Ureter (tissue), 1 donor: ENCODE measurements around the gene KRT3. TPM values are rescaled to one million over a fixed set of nuclear protein-coding genes. Genes with fewer than 3 reads are reported as not detected.

Source experiments
- DNase-seq: peaks from one replicate; pipeline ENCODE4 v3.0.0-alpha.2; 2020; ENCODE audit warnings: low spot score
- total RNA-seq: library from RNA; stranded (reverse); gene quantifications from one replicate; pipeline ENCODE4 v1.2.4, GENCODE V29; 2023
- donor health status: DM: yes; HTN: yes; CAD: no.

Gene KRT3
- total RNA-seq, 1 donor from 2014 or later: not detected

GRCh38 chr12:52813885-52814709 lies 18.2 kb upstream of the KRT3 start, which contains the start of gene KRT4:
Gene KRT4, minus strand, starts transcription at chr12:52814116. Its CDS starts 58 bp downstream, at chr12:52814058.
- no peak for DNase-seq

GRCh38 chr12:52813203-52813819 lies 17.4 kb upstream of the KRT3 start:
- no peak for DNase-seq

GRCh38 chr12:52812749-52813148 lies 16.8 kb upstream of the KRT3 start:
- DNase-seq: no peak

- DNase-seq: no peak
Observed at GRCh38 chr12:52812073-52812400, 16.1 kb upstream of the KRT3 start.

DNA sequence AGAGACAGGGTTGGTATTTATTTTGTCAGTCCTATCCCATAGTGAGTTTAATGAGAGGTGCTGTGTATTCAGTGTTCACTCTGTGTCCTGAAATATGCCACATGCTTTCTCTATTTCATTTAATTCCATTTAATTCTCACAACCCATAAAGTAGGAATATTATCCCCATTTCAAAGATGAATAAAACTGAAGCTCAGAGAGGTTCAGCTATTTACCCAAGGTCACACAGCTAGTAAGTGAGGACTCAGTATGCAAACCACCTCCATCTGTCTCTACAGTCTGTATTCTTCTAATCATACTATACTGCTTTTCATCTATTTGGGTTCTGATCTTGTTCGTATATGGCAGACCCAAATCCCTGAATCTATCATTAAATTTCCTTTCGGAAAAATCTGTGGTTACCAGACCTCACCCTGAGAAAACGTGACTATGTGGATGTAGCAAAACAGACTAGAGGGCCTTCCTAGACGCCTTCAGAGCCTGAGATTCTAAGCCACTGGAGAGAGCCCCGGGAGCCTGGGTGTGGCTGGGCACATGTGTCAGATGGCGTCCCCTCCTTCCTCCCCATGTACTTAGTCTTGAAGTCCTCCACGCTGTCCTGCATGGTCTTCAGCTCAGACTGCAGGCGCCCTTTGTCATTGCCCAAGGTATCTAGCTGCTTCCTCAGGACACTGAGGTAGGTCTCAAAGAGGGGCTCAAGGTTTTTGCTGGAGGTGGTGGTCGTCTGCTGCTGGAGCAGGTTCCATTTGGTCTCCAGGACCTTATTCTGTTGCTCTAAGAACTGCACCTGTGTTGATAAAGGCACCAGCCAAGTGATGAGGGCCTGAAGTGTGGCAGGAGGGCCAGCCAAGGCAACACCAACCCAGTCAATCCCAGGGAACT lies 15.5 kb upstream of the KRT3 start:
- no peak for DNase-seq

DNA sequence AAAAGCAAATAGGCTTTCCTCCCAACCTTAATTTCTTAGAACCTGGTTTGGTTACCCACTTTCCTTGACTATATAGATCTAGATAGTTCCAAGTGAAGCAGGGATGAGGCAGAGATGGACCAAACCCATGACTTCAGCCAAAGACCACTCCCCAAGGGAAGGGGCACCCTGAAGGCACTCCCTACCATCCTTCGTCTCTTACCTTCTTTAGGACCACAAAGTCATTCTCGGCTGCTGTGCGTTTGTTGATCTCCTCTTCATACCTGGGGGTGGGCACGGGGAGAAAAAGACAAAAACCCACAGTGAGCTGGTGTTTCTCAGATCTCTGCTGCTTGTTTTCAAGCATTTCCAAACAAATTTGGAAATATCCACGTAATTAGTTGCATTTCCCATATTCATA lies 14.6 kb upstream of the KRT3 start:
- no peak for DNase-seq

- DNase-seq: no peak
Observed at GRCh38 chr12:52809166-52809565, 13.2 kb upstream of the KRT3 start.

DNA sequence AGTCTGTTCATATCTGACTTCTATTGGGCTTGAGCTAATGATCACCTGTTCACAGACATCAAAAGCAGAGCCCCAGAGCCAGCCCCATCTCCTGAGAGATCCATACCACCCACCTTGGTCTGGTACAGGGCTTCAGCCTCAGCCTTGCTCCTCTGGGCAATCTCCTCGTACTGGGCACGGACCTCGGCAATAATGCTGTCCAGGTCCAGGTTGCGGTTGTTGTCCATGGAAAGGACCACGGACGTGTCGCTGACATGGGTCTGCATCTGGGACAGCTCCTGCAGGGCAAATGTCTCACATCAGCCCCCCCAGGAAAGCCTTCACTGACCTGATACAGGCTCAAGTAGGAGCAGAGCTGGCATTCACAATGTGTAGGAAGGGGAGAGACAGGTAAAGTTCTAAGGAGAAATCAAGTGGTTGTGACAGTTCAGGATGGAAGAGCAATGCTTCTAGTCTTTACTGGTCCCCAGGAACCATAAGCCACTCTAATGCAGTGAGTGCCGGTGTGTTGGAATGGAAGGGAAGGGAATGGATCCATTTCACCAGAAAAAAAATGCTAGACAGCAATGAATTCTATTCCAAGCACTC lies 12.8 kb upstream of the KRT3 start:
- DNase-seq: no peak

- no peak for DNase-seq
Observed at GRCh38 chr12:52807544-52808470, 11.9 kb upstream of the KRT3 start.

DNA sequence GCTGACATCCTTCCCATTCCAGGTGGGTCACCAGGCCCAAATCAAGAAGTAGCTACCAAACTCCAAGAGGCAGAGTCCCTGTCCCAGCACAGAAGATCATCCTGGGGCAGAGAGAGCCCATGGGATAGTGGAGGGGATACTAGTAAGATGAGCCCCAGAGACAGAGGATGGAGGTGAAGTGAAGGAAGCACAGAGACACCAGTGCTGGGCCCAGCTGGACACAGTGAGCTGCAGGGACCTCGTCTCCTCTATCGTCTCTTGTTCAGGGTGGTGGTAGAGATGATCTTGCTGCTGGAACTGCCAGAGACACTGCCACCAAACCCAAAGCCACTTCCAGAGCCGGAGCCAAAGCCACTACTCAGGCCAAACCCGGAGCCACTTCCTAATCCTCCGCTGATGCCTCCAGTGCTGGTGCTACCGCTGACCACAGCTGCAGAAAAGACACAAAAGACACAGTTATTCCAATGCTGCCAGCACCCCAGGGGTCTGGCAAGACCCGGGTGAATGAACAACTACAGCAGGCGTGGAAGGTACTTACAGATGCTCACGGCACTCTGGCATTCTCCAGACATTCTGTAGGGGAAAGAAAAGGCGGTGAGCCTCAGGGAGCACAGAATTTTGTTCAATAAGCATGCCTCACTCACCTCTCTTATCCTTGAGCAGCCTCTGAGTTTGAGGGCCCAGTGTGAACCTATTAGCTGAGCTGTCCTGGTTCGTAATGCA lies 11.1 kb upstream of the KRT3 start:
- DNase-seq: no peak

DNA sequence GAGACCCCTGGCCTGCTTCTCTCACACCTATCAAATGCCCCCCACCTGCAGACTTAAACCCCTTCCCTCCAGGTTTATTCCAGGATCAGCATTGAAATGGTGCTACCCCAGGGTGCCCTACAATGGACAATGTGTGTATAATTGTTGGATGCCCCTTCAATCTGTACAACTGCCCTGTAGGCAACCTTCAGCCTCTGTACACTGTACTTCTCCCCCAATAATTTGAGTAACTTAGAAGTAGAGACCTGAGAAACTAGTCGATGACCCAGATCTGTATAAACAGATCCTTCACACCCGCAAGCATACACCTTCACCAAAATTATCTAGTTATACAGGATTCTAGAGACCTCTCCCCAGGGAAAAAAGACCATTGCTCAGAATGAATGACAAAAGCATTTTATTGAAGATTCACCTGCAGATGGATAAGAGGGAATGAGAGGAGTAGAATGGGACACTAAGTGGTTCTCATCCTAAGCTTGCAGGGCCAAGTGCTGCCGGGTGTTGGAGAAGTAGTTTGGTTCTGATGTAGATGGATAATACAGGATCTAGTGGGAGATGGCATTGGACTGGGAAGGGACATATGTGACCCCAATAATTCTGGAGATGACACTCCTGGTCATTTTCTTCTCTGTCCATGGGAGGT lies 10.4 kb upstream of the KRT3 start:
- no peak for DNase-seq

DNA sequence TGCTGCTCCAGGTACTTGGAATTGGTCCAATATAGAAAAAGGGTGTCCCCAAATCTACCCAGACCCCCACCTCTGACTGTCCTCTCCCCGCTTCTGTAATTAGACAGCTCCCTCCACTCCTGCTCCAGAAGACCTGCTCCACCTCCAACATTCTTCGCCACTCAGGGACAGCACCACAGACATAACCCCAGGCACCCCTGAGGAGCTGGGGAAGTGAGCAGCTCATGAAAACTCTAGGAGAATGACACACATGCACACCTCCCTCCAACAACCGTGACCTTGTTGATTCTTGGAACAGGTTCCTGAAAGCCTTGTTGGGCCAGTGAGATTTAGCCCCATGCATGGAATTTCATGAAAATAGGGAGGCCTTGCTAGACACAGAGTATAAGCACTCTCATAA lies 9.8 kb upstream of the KRT3 start:
- no peak for DNase-seq

DNA sequence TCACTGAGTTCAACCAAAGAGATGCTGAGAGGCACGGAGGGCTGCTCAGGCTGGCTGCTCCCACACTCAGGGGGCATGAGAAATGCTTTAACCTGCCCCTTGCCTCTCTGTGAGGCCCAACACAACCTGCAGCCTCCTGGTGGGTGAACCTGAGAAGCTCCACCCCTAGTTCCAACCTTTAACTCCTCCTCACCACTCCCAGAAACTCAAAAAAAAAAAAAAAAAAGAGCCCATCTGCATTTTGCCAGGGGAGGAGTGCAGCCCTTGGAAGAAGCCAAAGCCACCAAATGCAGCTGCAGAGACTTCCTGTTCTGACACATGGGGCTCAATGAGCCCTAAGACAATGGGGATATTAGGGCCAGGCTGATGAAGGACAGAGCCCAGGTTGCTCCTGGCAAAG lies 9.1 kb upstream of the KRT3 start:
- DNase-seq: no peak

- no peak for DNase-seq
Observed at GRCh38 chr12:52802442-52802841, 6.5 kb upstream of the KRT3 start.

DNA sequence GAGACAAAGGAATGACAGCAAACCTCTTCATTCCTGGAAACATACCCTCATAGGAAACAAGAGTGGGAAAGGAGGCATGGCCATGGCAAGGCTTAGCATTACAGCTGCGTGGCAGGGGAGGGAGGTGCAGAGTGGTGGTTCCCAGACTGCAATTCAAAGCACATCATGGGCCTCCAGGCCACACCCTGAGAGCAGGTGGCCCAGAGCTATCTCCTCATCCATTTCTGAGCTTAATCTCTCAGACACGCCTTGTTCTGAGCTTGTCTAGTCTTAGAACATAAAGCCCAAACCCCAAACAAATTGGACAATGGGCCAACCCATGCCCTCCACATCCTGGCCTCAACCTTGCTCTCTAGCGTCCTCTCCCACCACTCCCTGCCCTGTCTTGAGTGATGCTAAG lies 5.9 kb upstream of the KRT3 start:
- no peak for DNase-seq

DNA sequence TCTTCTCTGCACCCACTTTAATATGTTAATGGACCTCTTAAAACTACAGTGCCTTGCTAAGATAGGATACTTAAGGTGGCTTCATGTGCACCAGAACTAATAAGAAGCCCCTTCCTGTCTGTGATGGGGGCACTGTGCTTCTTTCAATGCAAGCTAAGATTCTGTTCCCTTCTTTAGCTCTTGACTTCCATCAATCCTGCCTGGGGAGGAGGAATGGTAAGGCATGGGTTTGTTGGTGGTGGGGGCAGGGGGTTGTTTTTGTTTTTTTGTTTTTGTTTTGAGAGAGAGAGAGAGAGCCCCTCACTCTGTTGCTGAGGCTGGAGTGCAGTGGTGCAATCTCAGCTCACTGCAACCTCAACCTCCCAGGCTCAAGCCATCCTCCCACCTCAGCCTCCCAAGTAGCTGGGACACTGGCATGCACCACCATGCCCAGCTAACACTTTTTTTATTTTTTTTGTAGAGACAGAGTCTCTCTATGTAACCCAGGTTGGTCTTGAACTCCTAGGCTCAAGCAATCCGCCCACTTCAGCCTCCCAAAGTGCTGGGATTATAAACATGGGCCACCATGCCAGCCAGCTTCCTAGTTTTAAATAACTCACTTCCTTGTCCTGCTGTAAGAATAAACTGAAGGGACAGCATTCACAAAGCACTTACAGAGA lies 4.5 kb upstream of the KRT3 start:
- DNase-seq: no peak

GRCh38 chr12:52799505-52800211 lies 3.7 kb upstream of the KRT3 start:
- DNase-seq: no peak

GRCh38 chr12:52798671-52799504 lies 3.0 kb upstream of the KRT3 start:
- no peak for DNase-seq
